Measurements from ENCODE around the gene TSHZ1.

Gene TSHZ1

DNA sequence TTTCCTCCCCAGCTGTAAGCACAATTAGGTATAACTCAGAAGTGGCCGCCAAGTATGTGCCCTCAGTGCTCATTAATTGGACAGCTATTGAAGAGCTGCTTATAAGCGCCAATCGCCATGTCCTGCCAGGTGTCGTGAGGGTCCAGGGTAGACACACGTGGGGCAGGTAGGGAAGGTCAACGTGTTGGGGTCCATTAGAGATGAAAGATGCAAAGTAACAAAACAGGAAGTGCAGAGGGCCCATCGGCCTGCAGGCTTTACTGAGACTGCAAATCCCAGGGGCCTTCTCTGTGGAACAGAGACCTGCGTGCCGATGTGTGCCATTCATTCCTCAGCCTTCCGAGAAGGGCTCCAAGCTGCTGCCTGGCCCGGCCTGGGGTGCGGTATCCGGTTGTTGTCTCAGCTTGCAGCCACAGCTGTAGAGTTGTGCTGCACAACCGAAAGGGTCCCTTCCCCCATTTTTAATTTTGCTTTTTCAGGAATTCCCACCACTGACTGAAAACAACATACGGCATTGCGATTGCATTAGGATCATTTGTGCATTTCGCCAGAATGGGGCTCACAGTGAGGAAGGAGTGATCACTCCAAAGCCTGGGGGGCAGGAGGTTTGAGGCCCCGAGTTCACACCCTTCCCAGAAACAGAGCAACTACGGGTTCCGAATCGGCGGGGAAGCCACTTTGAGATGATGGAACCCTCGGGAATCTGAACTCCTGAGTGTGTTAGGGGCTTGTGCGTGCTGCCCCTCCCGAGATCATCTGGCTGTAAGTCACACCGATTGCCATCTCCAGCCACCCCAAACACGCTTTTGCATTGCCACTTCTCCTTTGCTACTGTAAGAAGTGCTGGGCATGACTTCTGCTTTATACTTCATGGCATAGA is 94.3 kb downstream of the TSHZ1 start:
- H3K4me3 ChIP-seq (ENCODE audit: low read depth, low read length): no peak overlapping the region
- H3K4me1 ChIP-seq (ENCODE audit: control insufficient read depth, insufficient read depth, low read length): no peaks in the 10 kb centered on the region
- H3K36me3 ChIP-seq (ENCODE audit: control insufficient read depth in 2 of 2, insufficient read depth in 1 of 2, low read length in 2 of 2): no peaks in the 10 kb centered on the region
- H3K27ac ChIP-seq (ENCODE audit: extremely low read depth, low read depth, low read length): no peak overlapping the region
- ChIA-PET POLR2A (no interaction called here), CTCF (interaction anchor here (0.6 kb wide), 1 partner anchor 625 kb away, joined by 3 read pairs; no protein-coding TSS in a partner anchor)
- TF ChIP-seq ZNF623 (tag by site-specific recombination; IDR thresholded peaks at IDR 0.05): no peak
- TF ChIP-seq GLIS1 (tag by site-specific recombination; IDR thresholded peaks at IDR 0.05): no peak
- TF ChIP-seq ZNF837 (tag by site-specific recombination; IDR thresholded peaks at IDR 0.05): no peak
- TF ChIP-seq, protein P1, sequence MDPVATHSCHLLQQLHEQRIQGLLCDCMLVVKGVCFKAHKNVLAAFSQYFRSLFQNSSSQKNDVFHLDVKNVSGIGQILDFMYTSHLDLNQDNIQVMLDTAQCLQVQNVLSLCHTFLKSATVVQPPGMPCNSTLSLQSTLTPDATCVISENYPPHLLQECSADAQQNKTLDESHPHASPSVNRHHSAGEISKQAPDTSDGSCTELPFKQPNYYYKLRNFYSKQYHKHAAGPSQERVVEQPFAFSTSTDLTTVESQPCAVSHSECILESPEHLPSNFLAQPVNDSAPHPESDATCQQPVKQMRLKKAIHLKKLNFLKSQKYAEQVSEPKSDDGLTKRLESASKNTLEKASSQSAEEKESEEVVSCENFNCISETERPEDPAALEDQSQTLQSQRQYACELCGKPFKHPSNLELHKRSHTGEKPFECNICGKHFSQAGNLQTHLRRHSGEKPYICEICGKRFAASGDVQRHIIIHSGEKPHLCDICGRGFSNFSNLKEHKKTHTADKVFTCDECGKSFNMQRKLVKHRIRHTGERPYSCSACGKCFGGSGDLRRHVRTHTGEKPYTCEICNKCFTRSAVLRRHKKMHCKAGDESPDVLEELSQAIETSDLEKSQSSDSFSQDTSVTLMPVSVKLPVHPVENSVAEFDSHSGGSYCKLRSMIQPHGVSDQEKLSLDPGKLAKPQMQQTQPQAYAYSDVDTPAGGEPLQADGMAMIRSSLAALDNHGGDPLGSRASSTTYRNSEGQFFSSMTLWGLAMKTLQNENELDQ (tag by site-specific recombination; IDR thresholded peaks at IDR 0.05; ENCODE audit: low read depth): no peak
- no peak for TF ChIP-seq ZBTB48 (tag by site-specific recombination; IDR thresholded peaks at IDR 0.05)
- TF ChIP-seq, protein P2, sequence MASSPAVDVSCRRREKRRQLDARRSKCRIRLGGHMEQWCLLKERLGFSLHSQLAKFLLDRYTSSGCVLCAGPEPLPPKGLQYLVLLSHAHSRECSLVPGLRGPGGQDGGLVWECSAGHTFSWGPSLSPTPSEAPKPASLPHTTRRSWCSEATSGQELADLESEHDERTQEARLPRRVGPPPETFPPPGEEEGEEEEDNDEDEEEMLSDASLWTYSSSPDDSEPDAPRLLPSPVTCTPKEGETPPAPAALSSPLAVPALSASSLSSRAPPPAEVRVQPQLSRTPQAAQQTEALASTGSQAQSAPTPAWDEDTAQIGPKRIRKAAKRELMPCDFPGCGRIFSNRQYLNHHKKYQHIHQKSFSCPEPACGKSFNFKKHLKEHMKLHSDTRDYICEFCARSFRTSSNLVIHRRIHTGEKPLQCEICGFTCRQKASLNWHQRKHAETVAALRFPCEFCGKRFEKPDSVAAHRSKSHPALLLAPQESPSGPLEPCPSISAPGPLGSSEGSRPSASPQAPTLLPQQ (tag by site-specific recombination; IDR thresholded peaks at IDR 0.05): no peak
- no peak for TF ChIP-seq ZNF654 (tag by site-specific recombination; IDR thresholded peaks at IDR 0.05; ENCODE audit: low read depth)
- TF ChIP-seq SP2 (tag by site-specific recombination; IDR thresholded peaks at IDR 0.05): no peak
- TF ChIP-seq SALL2 (tag by site-specific recombination; IDR thresholded peaks at IDR 0.05; ENCODE audit: borderline replicate concordance): no peak
- no peak for TF ChIP-seq HOXA7 (CRISPR knock-in tag; IDR thresholded peaks at IDR 0.05; ENCODE audit: borderline replicate concordance)
- TF ChIP-seq ZNF121 (tag by site-specific recombination; IDR thresholded peaks at IDR 0.05): no peak
- TF ChIP-seq, protein P3, sequence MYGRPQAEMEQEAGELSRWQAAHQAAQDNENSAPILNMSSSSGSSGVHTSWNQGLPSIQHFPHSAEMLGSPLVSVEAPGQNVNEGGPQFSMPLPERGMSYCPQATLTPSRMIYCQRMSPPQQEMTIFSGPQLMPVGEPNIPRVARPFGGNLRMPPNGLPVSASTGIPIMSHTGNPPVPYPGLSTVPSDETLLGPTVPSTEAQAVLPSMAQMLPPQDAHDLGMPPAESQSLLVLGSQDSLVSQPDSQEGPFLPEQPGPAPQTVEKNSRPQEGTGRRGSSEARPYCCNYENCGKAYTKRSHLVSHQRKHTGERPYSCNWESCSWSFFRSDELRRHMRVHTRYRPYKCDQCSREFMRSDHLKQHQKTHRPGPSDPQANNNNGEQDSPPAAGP (tag by site-specific recombination; IDR thresholded peaks at IDR 0.05): no peak
- no peak for TF ChIP-seq ZNF335 (tag by site-specific recombination; conservative IDR thresholded peaks at IDR 0.05)
- TF ChIP-seq ZNF223 (tag by site-specific recombination; IDR thresholded peaks at IDR 0.05): no peak
- no peak for TF ChIP-seq WT1 (tag by site-specific recombination; IDR thresholded peaks at IDR 0.05)
- TF ChIP-seq, protein P4, sequence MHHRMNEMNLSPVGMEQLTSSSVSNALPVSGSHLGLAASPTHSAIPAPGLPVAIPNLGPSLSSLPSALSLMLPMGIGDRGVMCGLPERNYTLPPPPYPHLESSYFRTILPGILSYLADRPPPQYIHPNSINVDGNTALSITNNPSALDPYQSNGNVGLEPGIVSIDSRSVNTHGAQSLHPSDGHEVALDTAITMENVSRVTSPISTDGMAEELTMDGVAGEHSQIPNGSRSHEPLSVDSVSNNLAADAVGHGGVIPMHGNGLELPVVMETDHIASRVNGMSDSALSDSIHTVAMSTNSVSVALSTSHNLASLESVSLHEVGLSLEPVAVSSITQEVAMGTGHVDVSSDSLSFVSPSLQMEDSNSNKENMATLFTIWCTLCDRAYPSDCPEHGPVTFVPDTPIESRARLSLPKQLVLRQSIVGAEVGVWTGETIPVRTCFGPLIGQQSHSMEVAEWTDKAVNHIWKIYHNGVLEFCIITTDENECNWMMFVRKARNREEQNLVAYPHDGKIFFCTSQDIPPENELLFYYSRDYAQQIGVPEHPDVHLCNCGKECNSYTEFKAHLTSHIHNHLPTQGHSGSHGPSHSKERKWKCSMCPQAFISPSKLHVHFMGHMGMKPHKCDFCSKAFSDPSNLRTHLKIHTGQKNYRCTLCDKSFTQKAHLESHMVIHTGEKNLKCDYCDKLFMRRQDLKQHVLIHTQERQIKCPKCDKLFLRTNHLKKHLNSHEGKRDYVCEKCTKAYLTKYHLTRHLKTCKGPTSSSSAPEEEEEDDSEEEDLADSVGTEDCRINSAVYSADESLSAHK (tag by site-specific recombination; IDR thresholded peaks at IDR 0.05): no peak
- TF ChIP-seq MEIS1 (CRISPR knock-in tag; IDR thresholded peaks at IDR 0.05; ENCODE audit: borderline replicate concordance): no peak
- H3K9me3 ChIP-seq (ENCODE audit: control insufficient read depth, insufficient read depth, low read depth, low read length): no peaks in the 10 kb centered on the region; the same call in 1 of the 2 replicates

DNA sequence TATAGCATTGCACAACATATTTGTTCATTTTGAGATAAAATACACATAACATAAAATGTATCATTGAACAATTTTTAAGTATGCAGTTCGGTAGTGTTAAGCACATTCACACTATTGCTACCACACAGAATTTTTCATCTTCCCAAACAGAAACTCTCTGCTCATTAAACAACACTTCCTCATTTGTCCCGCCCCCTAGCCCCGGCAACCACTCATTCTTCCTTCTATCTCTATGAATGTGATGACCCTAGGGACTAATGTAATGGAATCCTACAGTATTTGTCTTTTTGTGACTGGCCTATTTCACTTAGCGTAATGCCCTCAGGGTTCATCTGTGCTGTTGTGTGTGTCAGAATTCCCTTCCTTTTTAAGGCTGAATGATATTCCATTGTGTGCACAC is 95.4 kb downstream of the TSHZ1 start:
- ChIA-PET CTCF (no interaction called here), POLR2A (no interaction called here)
- H3K36me3 ChIP-seq (ENCODE audit: control insufficient read depth in 2 of 2, insufficient read depth in 1 of 2, low read length in 2 of 2): no peaks in the 10 kb centered on the region
- no peak overlapping the region for H3K4me3 ChIP-seq (ENCODE audit: low read depth, low read length)
- H3K4me1 ChIP-seq (ENCODE audit: control insufficient read depth, insufficient read depth, low read length): no peaks in the 10 kb centered on the region
- no peaks in the 10 kb centered on the region; the same call in 1 of the 2 replicates for H3K9me3 ChIP-seq (ENCODE audit: control insufficient read depth, insufficient read depth, low read depth, low read length)
- no peak overlapping the region for H3K27ac ChIP-seq (ENCODE audit: extremely low read depth, low read depth, low read length)
- no peak for TF ChIP-seq ZNF2 (tag by site-specific recombination; IDR thresholded peaks at IDR 0.05)
- TF ChIP-seq, protein P5, sequence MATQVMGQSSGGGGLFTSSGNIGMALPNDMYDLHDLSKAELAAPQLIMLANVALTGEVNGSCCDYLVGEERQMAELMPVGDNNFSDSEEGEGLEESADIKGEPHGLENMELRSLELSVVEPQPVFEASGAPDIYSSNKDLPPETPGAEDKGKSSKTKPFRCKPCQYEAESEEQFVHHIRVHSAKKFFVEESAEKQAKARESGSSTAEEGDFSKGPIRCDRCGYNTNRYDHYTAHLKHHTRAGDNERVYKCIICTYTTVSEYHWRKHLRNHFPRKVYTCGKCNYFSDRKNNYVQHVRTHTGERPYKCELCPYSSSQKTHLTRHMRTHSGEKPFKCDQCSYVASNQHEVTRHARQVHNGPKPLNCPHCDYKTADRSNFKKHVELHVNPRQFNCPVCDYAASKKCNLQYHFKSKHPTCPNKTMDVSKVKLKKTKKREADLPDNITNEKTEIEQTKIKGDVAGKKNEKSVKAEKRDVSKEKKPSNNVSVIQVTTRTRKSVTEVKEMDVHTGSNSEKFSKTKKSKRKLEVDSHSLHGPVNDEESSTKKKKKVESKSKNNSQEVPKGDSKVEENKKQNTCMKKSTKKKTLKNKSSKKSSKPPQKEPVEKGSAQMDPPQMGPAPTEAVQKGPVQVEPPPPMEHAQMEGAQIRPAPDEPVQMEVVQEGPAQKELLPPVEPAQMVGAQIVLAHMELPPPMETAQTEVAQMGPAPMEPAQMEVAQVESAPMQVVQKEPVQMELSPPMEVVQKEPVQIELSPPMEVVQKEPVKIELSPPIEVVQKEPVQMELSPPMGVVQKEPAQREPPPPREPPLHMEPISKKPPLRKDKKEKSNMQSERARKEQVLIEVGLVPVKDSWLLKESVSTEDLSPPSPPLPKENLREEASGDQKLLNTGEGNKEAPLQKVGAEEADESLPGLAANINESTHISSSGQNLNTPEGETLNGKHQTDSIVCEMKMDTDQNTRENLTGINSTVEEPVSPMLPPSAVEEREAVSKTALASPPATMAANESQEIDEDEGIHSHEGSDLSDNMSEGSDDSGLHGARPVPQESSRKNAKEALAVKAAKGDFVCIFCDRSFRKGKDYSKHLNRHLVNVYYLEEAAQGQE (tag by site-specific recombination; IDR thresholded peaks at IDR 0.05): no peak
- TF ChIP-seq, protein P6, sequence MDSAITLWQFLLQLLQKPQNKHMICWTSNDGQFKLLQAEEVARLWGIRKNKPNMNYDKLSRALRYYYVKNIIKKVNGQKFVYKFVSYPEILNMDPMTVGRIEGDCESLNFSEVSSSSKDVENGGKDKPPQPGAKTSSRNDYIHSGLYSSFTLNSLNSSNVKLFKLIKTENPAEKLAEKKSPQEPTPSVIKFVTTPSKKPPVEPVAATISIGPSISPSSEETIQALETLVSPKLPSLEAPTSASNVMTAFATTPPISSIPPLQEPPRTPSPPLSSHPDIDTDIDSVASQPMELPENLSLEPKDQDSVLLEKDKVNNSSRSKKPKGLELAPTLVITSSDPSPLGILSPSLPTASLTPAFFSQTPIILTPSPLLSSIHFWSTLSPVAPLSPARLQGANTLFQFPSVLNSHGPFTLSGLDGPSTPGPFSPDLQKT (IDR thresholded peaks at IDR 0.05; ENCODE audit: borderline replicate concordance, low read depth, low read length): no peak

Data from HEK293 (cell line).